ENCODE measurements around the gene TMEM240.
"Not testable (repeated sequence)": the region's sequence is repeated elsewhere in the genome, so short reads cannot be mapped to it uniquely, and the experiment has no call there.

- not testable (repeated sequence) for TF ChIP-seq CTCF, POLR2A (IDR thresholded peaks at IDR 0.05)
Observed at GRCh38 chr1:1523226-1523625, 17.2 kb downstream of the TMEM240 start.
